ENCODE measurements around the gene NBPF9. TPM values are rescaled to one million over a fixed set of nuclear protein-coding genes. Genes with fewer than 3 reads are reported as not detected.
"Not testable (repeated sequence)": the region's sequence is repeated elsewhere in the genome, so short reads cannot be mapped to it uniquely, and the experiment has no call there.

NBPF9 gene
- total RNA-seq, 1 experiment from 2014 or later = 51.4 TPM

GRCh38 chr1:149018577-149018976 is 84.8 kb downstream of the NBPF9 start:
- H3K36me3 Mint-ChIP-seq (ENCODE audit: insufficient read depth, unreplicated experiment); DNase-seq (ENCODE audit: unreplicated experiment); BruUV-seq (replicated peaks); CTCF ChIA-PET; H3K9me3 Mint-ChIP-seq (ENCODE audit: unreplicated experiment); H3K27me3 Mint-ChIP-seq (ENCODE audit: insufficient read depth, unreplicated experiment); H3K27ac Mint-ChIP-seq (ENCODE audit: low read depth, unreplicated experiment); H3K4me1 Mint-ChIP-seq (ENCODE audit: insufficient read depth, unreplicated experiment); H3K4me3 Mint-ChIP-seq (ENCODE audit: unreplicated experiment); intact Hi-C loops (cut with micrococcal nuclease); POLR2A ChIA-PET: not testable (repeated sequence)

DNA sequence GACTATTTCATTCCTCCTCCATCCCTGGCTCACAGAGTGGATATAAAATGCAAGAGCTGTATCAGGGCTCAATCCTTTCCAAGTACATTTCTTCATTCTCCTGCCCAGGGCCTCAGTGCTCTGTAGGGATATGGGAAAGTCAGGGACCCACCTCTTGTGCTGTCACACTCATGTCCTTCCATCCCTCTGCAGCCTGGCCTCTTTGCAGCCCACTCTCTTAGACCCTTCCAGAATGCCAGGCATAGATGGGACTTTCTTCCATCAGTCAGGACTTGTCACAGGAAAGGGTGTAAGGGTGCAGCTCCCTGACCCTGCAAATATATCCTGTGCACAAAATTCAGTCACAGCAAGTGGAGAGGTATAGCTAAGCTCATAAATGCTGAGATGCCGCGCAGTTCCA is 86.7 kb downstream of the NBPF9 start:
- H3K9me3 Mint-ChIP-seq (ENCODE audit: unreplicated experiment); H3K27me3 Mint-ChIP-seq (ENCODE audit: insufficient read depth, unreplicated experiment); BruUV-seq (replicated peaks); DNase-seq (ENCODE audit: unreplicated experiment); H3K36me3 Mint-ChIP-seq (ENCODE audit: insufficient read depth, unreplicated experiment); intact Hi-C loops (cut with micrococcal nuclease); POLR2A ChIA-PET; CTCF ChIA-PET; H3K4me3 Mint-ChIP-seq (ENCODE audit: unreplicated experiment); H3K27ac Mint-ChIP-seq (ENCODE audit: low read depth, unreplicated experiment): not testable (repeated sequence)
- peaks cover 13% of the 10 kb centered on the region for H3K4me1 Mint-ChIP-seq (ENCODE audit: insufficient read depth, unreplicated experiment)

DNA sequence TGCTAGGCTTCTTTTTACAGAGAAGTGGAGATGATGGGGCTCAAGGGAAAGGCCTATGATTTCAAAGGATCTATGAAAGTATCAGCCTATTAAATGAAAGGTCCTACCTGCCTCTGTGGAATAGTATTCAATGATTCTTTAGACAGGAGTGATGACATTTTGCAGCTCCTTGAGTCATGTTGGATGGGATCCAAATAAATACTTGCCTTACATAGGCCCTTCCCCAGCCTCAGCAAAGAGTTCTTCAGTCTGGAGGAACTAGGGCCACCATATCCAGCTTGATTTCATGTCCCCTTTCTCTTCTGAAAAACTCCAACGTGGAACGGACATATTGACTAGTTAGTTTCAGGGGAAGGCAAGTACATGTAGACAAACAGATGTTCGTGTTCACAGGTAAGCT is 87.8 kb downstream of the NBPF9 start:
- CTCF ChIA-PET; BruUV-seq (replicated peaks); H3K4me3 Mint-ChIP-seq (ENCODE audit: unreplicated experiment); H3K36me3 Mint-ChIP-seq (ENCODE audit: insufficient read depth, unreplicated experiment); DNase-seq (ENCODE audit: unreplicated experiment); H3K9me3 Mint-ChIP-seq (ENCODE audit: unreplicated experiment); H3K27me3 Mint-ChIP-seq (ENCODE audit: insufficient read depth, unreplicated experiment); H3K27ac Mint-ChIP-seq (ENCODE audit: low read depth, unreplicated experiment); intact Hi-C loops (cut with micrococcal nuclease); POLR2A ChIA-PET: not testable (repeated sequence)
- peaks cover 13% of the 10 kb centered on the region for H3K4me1 Mint-ChIP-seq (ENCODE audit: insufficient read depth, unreplicated experiment)

- BruUV-seq (replicated peaks); CTCF ChIA-PET; H3K27ac Mint-ChIP-seq (ENCODE audit: low read depth, unreplicated experiment); H3K27me3 Mint-ChIP-seq (ENCODE audit: insufficient read depth, unreplicated experiment); intact Hi-C loops (cut with micrococcal nuclease); H3K36me3 Mint-ChIP-seq (ENCODE audit: insufficient read depth, unreplicated experiment); POLR2A ChIA-PET; H3K9me3 Mint-ChIP-seq (ENCODE audit: unreplicated experiment); DNase-seq (ENCODE audit: unreplicated experiment); H3K4me3 Mint-ChIP-seq (ENCODE audit: unreplicated experiment): not testable (repeated sequence)
- peaks cover 13% of the 10 kb centered on the region for H3K4me1 Mint-ChIP-seq (ENCODE audit: insufficient read depth, unreplicated experiment)
Observed at GRCh38 chr1:149013513-149013912, 89.8 kb downstream of the NBPF9 start.

GRCh38 chr1:149012599-149012998 is 90.8 kb downstream of the NBPF9 start:
- CTCF ChIA-PET, POLR2A ChIA-PET: not testable (repeated sequence)
- H3K4me1 Mint-ChIP-seq (ENCODE audit: insufficient read depth, unreplicated experiment) = peaks cover 13% of the 10 kb centered on the region

GRCh38 chr1:149009761-149010160 is 93.6 kb downstream of the NBPF9 start:
- intact Hi-C loops (cut with micrococcal nuclease); H3K27ac Mint-ChIP-seq (ENCODE audit: low read depth, unreplicated experiment); POLR2A ChIA-PET; DNase-seq (ENCODE audit: unreplicated experiment); BruUV-seq (replicated peaks); H3K4me1 Mint-ChIP-seq (ENCODE audit: insufficient read depth, unreplicated experiment); H3K9me3 Mint-ChIP-seq (ENCODE audit: unreplicated experiment); H3K27me3 Mint-ChIP-seq (ENCODE audit: insufficient read depth, unreplicated experiment); H3K4me3 Mint-ChIP-seq (ENCODE audit: unreplicated experiment); H3K36me3 Mint-ChIP-seq (ENCODE audit: insufficient read depth, unreplicated experiment); CTCF ChIA-PET: not testable (repeated sequence)

More at GRCh38 chr1:149012599-149012998, 90.8 kb downstream of the NBPF9 start:
- H3K27ac Mint-ChIP-seq (ENCODE audit: low read depth, unreplicated experiment); BruUV-seq (replicated peaks); H3K36me3 Mint-ChIP-seq (ENCODE audit: insufficient read depth, unreplicated experiment); H3K4me3 Mint-ChIP-seq (ENCODE audit: unreplicated experiment); H3K9me3 Mint-ChIP-seq (ENCODE audit: unreplicated experiment); intact Hi-C loops (cut with micrococcal nuclease); DNase-seq (ENCODE audit: unreplicated experiment); H3K27me3 Mint-ChIP-seq (ENCODE audit: insufficient read depth, unreplicated experiment): not testable (repeated sequence)

- H3K27me3 Mint-ChIP-seq (ENCODE audit: insufficient read depth, unreplicated experiment); H3K27ac Mint-ChIP-seq (ENCODE audit: low read depth, unreplicated experiment); H3K9me3 Mint-ChIP-seq (ENCODE audit: unreplicated experiment); H3K4me3 Mint-ChIP-seq (ENCODE audit: unreplicated experiment); H3K36me3 Mint-ChIP-seq (ENCODE audit: insufficient read depth, unreplicated experiment); CTCF ChIA-PET; BruUV-seq (replicated peaks); intact Hi-C loops (cut with micrococcal nuclease); H3K4me1 Mint-ChIP-seq (ENCODE audit: insufficient read depth, unreplicated experiment); DNase-seq (ENCODE audit: unreplicated experiment); POLR2A ChIA-PET: not testable (repeated sequence)
Observed at GRCh38 chr1:149008769-149009168, 94.6 kb downstream of the NBPF9 start.

DNA sequence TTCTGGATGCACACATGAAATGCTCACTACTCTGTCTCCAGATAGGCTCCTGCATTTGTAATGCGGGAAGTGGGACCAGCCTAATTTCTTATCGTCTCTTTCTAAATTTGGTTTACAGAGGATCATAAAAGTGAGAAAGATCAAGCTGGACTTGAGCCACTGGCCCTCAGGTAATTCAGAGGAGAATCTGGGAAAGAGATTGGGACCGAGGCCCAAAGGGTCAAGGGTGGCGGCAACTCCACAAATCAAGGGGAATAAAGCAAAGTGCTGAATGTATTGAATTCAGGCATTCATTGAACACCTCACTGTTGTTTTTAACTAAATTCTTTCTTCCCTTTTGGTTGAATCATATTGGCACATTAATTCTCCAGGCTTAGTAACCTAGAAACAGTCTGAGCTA is 95.0 kb downstream of the NBPF9 start:
- H3K27me3 Mint-ChIP-seq (ENCODE audit: insufficient read depth, unreplicated experiment); POLR2A ChIA-PET; BruUV-seq (replicated peaks); H3K9me3 Mint-ChIP-seq (ENCODE audit: unreplicated experiment); H3K4me1 Mint-ChIP-seq (ENCODE audit: insufficient read depth, unreplicated experiment); H3K27ac Mint-ChIP-seq (ENCODE audit: low read depth, unreplicated experiment); intact Hi-C loops (cut with micrococcal nuclease); H3K4me3 Mint-ChIP-seq (ENCODE audit: unreplicated experiment); CTCF ChIA-PET; H3K36me3 Mint-ChIP-seq (ENCODE audit: insufficient read depth, unreplicated experiment); DNase-seq (ENCODE audit: unreplicated experiment): not testable (repeated sequence)
